ENCODE measurements around the gene FCN2.

FCN2 gene

DNA sequence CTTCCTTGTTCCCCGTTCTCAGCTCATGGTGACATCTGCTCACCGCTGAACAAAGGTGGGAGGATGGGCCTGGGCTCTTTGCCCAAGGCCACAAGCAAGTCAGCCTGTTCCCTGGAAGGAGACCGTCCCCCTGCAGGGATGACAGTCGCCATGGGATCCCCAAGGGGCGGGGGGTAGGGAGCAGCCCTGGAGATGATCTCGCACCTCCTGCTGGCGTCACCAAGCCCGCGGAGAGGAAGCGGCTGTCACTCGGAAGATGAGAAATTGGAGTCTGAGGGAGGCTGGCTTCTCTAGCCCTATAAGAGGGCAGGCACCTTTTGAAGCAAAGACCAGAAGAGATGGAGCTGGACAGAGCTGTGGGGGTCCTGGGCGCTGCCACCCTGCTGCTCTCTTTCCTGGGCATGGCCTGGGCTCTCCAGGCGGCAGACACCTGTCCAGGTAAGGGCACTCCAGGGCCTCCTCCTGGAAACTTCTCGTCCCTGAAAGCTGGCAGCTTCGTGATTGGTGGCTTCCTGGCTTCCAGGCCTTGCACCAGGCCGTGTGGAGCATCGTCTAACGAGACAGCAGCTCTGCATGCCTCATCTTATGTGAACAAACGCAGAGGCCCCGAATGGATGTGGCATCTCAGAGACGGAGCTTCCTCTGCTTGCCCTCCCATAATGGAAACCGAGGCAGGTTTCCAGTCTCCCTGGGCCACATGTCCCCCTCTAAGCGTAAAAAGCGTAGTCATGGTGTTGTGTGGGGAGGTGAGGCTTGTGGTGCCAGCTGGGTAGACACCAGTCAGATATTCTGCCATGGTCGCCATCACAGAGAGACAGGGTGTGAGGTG lies at the start of gene FCN2:
FCN2 (plus strand) TSS at position 327 of the 829 bp plus-strand sequence; CDS start at position 339, 12 bp downstream.
- DNase-seq, result no peak

DNA sequence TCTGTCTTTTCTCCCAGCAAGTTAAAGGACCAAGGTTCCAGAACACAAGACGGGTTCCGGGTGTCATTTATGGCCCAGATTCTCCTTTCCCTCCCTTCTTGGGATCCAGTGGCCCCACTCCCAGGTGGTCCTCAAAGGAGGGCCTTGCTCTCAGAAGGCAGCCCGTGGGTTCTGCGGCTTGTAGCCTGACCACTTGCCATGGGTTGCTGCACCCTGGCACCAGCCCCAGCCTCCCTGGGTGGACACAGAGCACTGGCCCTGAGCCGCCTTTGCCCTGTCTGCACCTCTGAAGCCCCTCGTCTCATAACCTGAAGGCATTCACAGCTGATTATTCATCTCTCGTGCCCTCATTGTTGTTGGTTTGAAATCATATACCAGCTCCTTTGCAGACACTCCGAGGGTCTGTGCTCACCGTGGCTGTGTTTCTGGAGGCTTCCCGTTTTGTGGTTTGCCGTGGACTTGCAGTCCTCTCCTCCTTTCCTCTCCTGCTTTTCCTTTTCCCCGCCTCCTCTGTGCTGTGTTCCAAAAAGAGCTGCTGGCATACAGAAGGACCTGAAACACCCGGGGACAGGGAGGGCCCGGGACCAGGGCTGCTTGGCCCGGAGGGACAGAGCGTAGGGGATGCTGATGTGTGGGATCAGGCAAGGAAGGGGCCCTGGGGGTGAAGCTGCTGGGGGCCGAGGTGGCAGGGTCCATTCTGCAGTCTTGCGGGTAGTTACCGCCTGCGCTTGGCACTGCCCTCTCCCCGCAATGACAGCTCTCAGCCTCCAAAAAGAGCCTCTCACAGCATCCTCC lies 49.5 kb upstream of the FCN2 start:
- DNase-seq, result no peak

DNA sequence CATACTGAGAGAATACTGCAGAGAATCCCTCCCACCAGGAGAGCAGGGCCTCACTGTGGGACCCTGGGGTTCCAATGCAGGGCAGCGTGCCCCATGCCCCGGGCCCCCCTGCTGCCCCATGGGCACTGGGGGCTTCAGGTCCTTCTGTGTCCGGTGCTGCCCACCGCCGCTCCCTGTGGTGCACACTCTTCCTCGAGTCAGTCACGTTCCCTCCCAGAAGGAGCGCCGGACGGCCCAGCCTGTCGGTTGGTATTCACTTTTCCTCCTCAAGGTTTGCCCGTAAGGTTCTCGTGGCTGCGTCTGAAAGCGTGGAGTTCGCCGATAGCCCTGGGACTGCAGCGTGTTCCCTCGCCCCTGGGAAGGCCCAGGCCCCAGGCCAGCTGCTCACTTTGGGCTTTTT lies 48.1 kb upstream of the FCN2 start:
- no peak for DNase-seq

DNA sequence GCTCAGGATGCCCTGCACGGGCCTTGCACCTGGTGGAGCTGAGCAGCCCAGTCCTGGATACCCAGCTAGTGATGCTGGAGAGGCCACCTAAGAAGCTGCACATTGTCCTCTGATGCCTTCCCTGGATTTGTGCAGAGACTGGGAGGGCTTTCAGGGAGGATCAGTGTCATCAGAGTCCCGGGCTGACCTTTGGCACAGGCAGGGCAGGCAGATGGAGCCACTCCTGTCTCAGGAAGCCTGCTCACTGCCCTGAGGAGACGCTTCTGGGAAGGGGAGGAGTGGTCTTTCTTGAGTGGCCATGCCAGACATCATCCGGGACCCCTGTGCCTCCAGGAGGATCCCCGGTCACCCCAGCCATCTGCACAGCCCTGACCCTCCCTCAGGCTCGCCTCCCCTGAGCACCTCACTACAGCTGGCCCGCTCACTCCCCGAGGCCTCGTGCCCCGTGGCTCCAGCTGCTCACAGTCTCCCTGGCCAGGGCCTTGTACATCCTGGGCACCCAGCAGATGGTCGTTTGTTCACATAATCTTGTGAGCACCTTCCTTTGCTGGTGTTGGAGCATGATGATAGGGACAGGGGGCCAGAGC lies 47.2 kb upstream of the FCN2 start:
- no peak for DNase-seq

DNA sequence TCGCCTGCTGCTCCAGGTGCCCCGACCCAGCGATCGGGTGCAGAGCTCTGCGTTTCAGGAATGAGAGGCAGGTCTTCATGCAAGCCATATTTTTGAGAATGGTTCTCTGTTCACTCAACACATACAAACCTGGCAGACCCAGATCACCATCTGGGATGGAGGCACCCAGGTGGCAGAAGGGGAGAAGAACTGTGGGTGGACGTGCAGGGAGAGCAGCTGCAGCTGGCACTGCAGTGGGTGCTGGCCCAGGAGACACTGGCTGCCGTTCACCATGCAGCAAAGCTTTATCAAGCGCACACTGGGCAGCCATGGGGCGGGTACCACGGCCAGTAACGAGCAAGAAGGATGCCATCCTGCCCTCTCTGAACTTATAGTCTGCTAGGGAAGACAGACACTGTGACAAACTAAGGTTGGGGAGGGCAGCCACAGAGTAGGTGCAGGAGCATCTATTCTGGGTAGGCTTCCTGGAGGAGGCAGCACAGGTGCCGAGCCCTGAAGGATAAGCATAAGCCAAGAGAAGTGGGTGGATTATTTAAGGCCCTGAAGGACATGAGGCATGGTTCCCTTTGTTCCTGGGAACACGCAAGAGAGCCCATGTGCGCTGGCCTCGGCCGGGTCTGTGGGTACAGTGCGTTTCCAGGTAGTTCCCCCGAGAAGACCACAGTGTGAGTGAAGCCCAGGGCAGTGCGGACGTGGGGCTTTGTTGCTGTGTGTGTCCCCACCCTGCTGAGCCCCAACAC lies 46.2 kb upstream of the FCN2 start:
- no peak for DNase-seq

DNA sequence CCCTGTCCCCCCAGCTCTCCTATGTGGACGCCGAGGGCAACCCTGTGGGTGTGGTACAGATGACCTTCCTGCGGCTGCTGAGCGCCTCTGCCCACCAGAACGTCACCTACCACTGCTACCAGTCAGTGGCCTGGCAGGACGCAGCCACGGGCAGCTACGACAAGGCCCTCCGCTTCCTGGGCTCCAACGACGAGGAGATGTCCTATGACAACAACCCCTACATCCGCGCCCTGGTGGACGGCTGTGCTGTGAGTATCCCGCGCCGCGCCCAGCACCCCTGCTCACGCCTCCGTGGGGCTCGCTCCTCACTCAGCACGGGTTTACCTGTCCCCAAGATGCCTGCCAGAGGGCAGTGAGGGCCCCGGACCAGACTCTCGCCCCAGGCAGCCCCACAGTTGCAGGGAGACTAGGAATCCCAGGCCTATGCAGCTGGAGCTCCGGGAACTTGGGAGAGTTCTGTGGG lies 45.6 kb upstream of the FCN2 start:
- no peak for DNase-seq

DNA sequence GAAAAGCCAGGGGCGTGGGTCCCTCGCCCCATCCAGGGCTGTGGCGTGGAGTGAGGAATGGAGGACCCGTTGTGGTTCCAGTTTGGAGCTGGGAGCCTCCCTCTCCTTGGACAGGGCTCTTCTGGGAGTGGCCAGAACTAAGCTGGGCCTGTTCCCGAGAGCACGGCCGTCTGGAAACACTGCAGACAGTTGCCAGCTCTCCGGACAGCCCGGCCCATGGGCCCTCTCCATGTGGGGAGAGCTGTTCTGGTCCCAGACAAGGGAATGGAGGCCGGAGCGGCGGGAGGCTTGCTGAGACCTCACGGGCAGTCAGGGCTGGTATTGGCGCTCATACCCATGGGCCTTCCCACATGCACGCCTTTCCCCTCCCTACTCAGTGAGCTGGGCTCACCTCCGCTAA lies 45.2 kb upstream of the FCN2 start:
- DNase-seq, result no peak

DNA sequence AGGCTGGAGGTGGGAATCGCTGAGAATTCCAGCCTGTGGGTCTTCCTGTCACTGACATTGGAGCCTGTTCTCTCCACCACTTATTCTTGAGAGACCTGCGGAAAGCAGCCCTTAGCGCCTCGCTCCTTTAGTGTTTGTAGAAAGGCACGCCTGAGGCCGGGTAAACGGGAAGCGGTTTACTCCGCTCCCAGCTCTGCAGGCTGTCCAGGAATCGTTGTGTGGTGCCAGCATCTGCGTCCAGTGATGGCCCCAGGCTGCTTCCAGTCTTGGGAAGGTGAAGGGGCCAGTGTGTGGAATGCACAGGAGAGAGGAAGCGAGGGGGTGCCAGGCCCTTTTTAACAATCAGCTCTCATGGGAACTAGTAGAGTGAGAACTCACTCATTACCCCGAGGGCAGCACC lies 44.6 kb upstream of the FCN2 start:
- DNase-seq, result no peak

DNA sequence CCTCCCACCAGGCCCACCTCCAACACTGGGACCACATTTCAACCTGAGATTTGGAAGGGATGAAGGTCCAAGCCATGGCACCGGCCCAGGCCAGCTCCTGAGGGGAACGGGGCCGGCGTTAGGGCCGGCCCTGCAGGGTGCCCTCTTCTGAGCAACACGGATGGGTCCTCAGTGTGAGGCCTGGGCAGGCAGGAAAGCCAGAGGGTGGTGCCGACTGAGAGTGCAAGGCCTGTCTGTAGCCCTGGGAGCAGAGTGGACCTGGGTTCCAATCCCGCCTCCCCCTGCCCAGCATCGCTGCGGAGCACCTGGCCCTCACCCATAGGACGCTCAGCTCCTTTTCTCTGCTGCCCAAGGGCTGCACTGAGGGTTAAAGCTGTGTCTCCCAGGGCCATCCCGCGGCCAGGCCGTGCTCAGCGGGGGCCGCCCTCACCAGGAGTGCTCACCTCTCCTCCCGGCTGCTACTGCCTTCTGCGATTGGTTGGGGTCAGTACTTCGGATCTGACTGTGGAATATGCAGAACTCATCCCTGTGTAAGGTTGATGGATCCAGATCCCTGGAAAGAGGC lies 44.1 kb upstream of the FCN2 start:
- DNase-seq, result no peak

DNA sequence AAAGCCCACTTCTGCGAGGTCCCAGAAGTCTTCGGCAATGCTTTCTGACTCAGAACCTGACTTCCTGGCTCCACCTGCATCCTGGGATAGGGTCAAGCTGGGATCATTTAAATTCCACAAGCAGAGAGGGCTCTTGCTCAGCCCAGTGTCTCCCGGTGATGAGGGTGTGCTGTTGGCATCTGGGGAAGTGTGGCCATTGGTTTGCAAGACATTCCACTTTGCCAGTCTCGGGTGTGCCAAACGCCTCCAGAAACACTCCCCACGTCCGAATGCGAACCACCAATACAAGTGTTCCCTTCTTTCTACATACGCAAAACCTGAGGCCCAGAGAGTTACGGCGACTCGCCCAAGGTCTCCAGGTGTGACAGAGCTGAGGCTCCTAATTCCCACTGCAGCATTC lies 43.1 kb upstream of the FCN2 start:
- DNase-seq, result no peak

DNA sequence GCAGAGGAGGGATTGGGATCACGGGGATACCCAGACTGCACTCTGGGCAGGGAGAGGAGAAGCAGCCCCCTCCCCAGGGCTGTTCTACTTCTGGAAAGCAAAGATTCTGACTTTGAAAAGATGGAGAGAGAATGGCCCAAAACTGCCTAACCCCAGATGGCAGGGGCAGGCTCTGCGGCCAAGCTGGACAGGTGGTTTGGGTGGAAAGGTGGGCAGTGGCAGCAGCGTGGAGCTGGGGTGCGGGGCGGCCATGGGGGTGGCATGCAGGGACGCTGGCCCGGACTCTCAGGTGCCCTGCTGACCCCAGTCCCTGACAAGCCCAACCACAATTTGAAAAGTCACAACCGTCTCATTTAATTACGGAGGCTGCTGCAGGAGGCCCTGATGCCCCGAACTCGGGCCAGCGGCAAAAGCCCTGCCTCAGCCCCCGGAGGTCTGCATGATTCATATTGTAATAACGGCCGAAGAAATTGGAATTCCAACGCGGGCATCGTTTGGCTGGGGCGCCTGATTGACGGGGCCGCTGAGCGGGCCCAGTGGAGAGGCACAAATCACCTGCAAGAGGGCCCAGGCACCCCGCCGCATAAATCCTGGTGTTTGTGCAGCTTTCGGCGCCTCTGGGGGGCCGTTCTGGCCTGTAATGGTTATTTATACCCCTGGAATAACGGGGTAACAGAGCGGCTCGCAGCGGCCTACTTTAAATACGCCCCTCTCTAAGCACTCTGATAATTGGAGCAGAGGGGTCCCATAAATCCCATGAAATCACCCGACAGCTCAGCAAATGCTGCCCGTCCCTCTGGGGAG lies 41.8 kb upstream of the FCN2 start:
- DNase-seq, result no peak

DNA sequence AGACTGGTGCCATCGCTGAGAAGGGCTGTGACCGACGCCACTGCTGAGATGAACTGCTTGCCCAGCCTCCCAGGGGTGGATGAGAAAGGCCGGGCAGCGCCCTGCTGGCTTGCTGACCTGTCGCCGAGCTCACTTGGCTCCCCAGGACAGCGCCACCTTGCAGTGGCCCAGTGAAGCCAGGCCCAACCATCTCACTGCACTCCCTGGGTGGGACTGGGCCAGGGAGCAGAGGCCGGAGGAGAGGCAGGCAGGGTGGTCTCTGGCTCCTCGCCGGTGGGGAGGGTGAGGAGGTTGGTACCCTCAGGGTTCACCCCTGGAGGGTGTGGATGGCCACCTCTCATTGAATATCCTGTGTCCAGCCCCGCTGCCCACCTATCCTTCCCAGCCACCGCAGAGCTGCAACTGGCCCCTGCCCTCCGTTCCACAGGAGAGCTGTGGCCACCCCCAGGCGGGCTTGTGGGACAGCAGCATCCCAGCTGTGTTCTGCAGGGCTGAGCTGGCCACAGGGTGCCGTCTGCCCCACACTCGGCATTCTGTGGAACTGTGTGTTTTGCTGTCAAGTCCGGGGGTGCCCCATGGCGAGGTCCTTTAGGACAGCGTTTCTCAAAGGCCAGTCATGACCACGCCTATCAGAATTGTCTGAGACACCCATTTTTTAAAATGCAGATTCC lies 41.0 kb upstream of the FCN2 start:
- DNase-seq, result no peak

DNA sequence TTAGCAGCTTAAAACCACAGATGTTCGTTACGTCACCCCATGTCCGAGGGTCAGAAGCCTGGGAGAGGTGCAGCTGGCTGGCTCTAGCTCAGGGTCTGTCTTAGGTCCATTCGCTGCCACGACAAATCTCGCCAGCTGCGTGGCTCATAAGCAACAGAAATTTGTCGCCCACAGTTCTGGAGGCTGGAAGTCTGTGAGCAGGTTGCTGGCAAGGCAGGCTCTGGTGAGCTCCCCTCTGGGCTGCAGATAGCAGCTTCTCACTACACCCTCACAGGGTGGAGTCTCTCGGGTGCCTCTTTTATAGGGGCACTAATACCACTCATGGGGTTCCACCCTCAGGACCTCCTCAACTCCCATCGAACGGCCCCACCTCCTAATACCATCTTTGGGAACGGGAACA lies 40.1 kb upstream of the FCN2 start:
- no peak for DNase-seq

DNA sequence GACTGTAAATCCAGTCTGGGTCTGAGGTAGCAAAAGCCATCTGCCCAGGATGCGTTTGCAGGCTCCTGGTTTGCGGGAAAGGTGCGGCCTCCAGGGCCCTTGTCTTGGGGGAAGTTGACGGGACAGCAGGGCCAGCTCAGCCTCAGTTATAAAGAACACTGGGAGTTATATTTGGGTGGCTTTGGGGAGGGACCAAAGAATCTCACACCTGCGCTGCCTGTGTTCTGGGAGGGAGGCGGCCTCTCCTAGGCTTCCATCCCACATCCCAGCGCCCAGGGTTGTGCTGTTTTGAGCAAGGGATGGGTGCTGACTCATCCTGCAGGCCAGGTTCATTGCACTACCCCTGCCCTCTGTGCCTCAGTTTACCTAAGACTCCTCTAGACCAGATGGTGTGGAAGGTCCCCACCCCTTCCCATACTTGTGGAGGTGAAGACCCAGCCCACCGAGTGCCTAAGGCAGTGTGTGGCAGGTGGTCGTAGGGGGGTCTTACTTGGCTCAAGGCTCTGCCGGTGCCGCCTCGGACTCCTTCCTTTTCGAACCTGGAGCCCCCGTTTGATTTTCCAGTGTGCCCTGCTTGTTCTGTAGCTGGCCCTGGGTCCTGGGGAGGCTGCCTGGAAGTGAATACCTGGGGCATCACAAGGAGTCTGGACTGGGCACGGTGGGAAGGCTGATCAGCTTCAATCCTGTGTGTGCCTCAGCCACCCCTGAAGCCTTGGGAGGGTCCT lies 39.3 kb upstream of the FCN2 start:
- no peak for DNase-seq

DNA sequence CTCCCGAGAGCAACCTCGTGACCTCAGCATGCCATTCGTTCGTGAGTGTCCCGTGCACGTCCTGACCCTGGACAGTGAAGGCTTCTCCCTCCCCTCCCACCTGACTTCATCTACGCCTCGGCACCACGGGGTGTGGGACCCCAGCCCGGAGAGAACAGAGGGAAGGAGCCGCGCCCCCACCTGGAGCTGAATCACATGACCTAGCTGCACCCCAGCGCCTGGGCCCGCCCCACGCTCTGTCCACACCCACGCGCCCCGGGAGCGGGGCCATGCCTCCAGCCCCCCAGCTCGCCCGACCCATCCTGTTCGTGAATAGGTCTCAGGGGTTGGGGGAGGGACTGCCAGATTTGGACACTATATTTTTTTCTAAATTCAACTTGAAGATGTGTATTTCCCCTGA lies 38.3 kb upstream of the FCN2 start:
- no peak for DNase-seq

DNA sequence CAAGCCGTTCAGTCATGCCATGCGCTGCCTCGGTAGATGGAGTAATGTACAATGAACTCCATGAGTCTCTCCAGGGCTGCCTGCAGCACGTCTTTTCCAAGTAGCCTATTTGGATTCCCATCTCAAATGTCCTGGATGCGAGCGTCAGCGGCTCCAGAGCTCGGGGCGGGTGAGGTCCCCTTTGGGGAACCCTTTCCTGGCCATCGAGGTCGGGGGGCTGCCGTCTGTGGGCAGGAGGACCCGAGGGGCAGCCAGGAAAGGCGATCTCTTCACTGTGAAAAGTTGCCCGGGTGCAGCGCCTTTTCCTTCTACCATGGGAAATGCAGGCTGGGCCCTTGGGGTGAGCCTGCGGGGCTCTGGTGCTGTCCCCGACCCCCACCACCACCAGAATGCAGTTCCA lies 36.9 kb upstream of the FCN2 start:
- DNase-seq, result no peak

DNA sequence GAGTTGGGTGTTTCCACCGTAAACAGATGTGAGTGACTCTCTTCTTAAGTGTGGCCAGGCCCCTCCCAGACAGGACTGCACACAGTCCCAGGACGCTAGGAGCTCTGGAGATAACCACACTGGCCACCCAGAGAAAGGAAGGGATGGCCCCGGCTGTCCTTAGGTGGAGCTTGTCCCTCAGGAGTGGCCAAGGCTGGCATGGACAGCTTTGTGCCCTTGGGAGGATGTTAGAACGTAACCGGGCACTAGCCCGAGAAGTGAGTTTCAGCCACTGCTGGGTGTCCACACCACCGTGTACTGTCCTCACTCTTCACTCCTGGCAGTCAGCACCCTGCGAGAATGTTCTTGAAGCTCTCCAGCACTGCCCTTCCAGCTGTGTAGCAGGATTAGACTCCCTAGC lies 35.8 kb upstream of the FCN2 start:
- no peak for DNase-seq

DNA sequence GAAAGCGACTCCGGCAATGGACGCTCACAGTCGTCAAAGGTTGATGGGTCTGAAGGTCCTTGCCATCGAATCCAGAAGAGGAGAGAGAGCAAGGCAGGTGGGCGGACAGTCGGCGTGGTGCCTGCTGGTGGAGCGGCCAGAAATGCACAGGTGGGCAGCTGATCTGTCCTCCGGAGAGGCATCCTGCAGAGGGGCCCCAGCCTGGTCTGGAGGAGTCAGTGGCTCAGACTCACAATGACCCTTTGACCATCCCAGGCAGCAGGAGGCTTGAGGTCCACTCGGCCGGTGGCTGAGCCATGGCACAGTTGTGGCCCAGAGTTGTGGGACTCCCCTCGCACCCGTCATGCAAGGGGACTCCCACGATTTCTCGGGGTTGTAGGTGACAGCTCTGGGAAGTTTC lies 34.4 kb upstream of the FCN2 start:
- DNase-seq, result no peak

DNA sequence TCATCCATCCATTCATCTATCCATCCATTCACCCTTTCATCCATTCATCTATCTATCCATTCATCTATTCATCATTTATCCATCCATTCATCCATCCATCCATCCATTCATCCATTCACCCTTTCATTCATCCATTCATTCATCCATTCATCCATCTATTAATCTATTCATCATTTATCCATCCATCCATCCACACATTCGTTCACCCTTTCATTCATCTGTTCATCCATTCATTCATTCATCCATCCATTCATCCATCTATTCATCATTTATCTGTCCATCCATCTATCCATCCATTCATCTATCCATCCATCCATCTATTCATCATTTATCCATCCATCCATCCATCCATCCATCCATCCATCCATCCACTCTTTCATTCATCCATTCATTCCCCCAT lies 33.9 kb upstream of the FCN2 start:
- DNase-seq, result no peak

DNA sequence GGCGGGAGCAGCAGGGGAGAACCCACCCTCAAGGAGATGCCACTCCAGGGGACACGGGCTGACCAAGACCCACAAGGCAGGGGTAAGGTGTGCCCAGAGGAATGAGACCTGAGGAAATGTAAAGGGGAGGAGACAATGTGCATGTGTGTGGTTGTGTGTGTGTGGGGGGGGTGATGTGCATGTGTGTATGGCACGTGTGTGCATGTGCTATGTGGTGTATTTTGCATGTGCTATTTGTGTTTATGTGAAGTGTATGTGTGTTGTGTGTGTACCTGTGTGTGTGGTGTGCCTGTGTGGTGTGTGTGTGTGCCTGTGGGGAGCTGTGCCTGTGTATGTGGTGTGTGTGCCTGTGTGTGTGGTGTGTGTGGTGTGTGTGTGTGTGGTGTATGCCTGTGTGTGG lies 33.5 kb upstream of the FCN2 start:
- DNase-seq, result no peak

Measured in NCI-H1436 treated with DMSO at 0.1 percent for 48 hours (cell line).